Activated CD8-positive, alpha-beta memory T cell treated with anti-CD3 and anti-CD28 coated beads for 24 hours (primary cell): ENCODE measurements around the gene TRMU.
A peak's percentile ranks its signal among the peaks of the same experiment; 100 is the strongest.

ENCODE experiments used
- DNase-seq: peaks from one replicate; pipeline ENCODE4 v3.0.0-alpha.2; 2020

The TRMU gene

DNA sequence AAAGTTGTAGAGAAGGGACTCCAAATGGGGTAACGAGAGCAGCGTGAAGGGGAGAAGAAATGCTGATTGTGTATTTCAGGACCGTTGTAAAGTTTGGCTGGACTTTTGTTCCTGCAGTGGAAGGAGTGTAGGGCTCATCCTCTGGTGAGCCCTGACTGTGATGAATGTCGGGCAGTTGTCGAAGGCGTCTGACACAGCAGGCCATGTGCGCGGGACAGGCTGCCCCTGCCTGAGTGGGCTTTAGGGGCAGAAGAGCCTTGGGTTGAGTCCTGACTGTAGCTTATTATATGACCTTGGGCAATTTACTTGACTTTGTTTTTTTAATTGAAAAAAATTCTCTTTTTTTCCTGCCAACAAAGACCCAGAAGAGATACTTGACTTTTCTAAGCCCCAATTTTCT, 3.1 kb downstream of the TRMU start:
- no peak for DNase-seq

DNA sequence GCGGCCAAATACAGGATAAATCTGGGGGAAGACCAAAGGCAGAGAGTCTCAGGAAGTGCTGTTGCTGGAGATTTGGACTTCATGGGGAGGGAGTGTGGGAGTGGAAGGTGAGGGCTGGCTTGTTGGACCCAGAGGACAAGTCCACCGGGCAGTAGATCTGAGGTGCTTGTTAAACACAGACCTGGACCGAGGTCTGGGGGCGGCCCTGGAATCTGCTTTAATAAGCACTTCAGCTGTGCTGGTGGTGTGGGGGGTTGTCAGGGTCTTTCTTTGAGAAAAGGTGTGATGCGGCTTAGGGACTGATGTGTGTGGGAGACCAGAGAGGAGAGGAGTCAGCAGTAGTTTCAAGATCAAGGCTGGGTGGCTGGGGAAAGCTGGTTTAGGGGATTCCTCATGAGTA, 4.4 kb downstream of the TRMU start:
- DNase-seq: no peak

DNA sequence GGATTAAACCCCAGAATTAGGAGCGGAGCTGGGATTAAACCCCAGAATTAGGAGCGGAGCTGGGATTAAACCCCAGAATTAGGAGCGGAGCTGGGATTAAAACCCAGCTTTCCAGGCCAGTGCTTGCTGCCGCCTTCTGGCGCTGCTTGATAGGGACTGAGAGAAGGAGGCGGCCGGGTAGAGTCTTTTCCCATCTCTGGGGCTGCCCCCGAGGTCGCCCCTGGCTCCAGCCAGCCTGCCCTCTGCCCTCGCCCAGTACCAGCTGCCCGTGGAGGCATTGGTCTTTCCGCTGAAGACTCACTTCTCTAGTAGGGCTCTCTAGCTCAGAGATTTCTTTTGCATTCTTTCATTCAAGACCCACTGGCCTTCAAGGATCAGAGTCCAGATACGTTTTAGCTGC, 5.2 kb downstream of the TRMU start:
- DNase-seq: no peak

DNA sequence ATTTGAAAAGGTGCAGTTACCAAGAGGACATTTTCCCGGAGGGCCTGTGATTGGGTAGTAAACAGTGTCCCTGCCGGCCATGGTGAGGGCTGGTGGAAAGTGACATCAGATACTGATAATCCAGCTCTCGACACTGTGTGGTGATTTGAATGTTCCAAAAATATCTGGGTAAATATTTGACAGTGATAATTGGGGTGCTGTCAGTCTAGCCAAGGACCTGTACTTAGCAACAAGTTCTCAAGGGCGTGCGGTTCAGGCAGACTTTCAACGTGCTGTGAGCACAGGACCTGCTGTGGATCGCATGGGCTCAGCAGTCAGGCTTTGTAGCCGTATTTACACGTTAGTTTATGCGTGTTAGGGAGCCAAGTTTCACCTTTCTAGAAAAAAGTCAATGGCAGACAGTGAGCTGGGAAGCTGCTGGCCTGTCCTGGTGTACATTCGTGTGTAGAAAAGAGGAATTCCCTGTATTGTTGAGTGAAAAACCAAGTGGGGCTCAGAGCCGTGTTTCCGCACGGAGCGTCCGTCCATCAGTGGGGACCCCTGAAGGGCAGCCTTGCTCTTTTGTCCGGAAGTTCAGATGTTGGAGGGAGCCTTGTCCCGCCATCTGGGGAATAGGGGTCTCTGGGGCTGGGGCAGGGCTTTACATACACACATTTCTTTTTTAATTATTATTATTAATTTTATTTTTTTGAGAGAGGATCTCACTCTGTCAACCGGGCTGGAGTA, 11.3 kb downstream of the TRMU start:
- no peak for DNase-seq

DNA sequence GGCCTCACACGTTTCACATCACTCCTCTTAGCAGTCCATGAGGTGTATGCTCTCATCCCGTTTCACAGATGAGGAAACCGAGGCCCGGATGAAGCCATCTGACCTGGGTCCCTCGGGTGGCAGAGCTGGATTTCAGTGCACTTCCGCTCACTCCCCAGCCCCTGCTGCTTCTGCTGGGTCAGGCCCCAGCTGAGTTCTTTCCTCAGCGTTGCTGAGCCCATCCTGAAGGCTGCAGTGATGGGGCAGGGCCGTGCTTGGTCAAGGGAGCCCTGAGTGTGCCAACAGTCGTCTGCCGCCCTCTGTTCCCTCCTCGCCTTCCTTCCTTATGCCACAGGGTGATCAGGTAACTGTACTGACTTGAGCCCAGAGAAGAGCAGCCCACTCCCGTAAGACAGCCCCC, 12.1 kb downstream of the TRMU start:
- DNase-seq: no peak

DNA sequence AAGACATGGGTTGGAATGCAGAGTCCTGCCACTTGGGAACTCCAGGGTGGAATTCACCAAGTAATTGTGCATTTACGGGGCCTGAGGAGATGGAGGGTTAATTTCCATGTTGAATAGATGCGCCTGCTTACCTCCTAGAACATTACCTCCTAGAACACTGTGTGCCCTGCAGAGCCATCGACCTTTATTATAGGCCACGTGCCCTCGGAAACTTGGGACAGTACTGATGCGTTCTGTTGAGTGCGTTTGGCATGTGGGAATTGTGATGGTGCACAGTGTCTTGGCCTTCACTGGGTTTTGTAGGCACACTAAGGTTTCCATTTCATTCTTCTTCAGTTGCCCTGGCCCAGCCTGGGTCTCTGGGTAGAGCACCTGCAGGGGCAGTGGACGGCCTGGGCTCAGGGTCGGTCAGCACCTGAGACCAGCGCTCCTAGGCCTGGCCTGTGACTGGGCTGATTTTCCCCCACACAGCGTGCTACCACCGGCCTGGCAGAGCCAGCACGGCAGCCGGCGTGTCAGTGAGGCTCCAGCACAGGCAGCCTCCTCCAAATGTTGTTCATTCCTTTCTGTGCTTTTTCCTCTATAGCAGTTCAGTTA, 12.7 kb downstream of the TRMU start:
- no peak for DNase-seq

DNA sequence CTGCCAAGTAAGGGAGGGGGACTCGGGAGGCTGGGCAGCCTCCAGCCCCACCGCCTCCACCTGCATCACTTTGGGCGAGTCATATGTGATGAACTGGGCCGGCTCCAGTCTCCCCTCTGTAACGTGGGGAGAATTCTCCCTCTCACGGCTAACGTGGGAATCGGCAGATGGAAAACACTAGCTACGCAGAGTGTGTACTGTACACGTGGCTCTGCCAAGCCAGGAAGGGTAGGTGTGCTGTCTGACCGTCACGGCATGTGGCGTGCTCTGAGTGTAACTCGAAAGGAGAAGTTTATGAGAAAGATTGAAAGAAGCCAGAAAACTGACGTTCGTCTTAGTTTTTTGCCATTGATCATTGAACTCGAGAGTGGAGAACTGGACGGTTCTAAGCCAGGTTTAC, 13.7 kb downstream of the TRMU start:
- DNase-seq: no peak

DNA sequence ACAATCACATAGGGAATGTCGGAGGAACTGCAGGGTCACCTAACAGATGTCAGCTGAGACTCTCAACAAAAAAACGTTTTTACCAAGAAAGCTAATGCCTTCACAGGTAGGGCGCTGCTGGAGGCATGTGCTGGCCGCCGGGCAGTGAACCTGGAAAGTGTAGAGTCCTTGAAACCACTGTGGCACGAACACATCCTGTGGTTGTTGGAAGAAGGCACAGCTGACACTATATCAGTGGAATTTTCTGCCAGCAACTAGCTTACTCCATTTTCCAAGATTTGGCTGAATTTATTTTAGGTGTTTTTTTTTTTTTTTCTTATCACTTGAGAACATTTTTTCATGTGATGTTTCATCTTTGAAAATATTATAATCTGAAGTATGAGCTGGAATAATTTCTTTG, 14.2 kb downstream of the TRMU start:
- no peak for DNase-seq

DNA sequence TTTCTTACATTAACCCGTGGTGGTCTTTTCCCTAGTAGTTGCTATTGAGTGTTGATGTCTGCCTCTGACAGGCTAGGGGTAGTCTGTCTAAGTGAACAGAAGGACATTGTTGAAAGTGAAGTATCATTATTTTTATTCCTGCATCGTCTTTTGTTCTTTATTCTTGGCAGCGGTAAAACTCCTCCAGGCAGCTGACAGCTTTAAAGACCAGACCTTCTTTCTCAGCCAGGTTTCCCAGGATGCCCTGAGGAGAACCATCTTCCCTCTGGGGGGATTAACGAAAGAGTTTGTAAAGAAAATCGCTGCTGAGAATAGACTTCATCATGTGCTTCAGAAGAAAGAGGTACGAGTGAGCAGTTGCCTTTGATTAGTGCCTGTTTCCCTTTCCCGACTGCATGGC, 14.6 kb downstream of the TRMU start:
- no peak for DNase-seq

DNA sequence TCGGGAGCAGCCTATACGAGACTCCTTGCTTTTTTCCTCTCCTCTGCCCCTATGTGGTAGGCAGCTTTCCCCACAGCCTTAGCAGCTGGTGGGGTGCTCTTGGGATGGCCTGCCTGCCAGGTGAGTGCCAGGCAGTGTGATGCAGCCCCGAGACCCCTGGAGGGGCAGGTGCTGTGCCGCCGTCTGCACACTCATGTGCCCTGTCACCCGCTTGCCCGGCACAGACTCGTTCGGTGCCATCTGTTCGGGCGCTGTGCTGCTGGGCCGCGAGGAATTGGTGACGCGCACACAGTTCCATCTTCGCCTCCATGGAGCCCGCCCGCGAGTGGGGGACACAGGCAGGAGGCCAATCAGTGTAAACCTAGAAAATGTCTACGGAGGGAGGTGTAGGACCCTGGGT, 15.1 kb downstream of the TRMU start:
- no peak for DNase-seq

DNA sequence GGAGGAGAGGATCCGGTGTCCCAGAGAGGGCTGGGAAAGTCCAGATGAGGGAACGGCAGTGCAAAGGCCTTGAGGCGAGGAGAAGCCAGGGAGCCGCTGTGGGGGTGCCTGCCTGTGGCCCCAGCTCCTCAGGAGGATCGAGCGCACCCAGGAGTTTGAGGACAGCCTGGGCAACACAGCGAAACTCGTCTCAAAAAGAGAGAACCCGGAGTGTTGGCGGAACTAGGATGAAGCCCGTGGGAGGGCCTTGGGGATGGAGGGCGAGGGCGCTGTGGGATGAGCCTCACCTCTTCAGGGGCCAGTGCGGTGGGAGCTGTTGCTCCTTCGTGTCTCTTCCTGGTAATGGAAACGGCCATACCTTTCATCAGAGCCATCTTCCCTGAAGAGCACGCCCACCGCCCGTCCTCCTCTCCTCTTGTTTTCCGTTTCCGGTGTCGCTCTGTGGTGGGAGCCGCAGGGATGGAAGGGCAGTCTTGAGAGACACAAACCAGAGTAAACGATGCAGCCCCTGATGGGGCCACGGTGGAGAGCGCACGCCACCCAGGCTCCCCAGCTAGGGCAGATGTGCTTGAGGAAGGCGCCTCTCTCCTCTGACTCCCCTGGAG, 15.7 kb downstream of the TRMU start:
- DNase-seq: no peak

DNA sequence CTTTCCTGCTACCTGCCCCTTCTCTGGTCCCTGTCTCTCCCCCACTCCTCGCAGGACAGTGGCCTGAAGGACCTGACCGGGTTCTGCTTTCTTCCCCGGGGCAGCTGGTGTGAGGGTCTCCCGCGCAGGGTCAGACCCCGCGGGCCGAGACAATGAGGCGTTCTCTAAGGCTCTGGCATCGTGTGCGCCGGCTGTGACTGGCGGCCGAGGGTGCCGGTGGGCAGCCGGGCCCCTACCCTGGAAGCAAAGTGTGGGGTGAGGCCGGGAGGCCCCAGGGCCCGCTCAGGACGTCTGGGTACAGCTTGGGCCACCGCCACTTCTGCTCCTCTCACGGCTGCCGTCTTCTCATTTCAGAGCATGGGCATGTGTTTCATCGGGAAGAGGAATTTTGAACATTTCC, 16.3 kb downstream of the TRMU start:
- DNase-seq: no peak

DNA sequence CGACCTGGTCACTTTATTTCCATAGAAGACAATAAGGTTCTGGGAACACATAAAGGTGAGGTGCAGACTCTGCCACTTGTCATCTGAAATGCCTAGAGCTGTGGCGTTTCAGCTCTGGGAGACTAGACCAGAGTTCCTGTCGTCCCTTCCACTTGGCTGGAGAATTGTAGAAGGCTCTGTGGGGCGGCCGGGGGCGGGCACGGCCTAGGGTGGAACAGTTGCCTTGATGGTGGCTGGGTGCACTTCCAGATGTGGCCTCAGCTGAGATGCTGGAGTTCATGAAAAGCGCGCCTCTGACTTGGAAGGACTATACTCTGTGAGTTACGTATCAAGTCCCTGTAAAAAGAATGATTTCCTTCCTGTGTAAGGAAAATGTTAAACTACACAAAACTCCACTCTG, 16.8 kb downstream of the TRMU start:
- DNase-seq: no peak

DNA sequence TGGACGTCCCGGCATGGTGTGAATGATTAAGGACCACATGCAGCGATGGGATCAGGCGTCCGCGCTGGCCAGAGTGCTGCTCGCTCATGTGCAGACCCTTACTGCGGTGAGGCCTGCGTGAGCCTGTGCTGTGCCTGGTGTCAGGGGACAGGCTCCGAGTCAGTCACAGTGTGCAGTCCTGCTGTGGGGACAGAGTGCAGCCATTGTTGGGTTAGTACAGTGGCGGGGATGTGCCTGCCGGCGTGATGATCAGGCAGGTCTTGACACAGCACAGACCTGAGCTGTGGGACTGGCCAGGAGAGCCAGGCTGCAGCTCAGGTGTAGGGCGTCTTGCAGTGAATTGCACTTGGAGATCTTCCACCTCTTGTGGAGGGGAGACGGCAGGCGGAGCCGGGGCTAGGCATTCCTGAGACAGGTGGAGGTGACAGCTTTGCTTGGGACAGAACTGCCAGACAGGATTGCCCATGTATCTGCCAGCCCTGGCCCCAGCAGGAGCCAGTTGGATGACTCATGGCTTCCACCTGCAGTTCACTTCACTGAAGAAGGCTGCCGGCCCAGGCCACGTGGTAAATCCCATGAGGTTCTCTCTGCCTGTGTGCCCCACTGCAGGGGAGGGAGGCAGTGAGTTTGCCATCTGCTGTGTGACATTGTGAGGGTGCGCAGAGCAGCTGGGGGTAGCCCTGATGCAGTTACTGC, 17.3 kb downstream of the TRMU start:
- DNase-seq: no peak

DNA sequence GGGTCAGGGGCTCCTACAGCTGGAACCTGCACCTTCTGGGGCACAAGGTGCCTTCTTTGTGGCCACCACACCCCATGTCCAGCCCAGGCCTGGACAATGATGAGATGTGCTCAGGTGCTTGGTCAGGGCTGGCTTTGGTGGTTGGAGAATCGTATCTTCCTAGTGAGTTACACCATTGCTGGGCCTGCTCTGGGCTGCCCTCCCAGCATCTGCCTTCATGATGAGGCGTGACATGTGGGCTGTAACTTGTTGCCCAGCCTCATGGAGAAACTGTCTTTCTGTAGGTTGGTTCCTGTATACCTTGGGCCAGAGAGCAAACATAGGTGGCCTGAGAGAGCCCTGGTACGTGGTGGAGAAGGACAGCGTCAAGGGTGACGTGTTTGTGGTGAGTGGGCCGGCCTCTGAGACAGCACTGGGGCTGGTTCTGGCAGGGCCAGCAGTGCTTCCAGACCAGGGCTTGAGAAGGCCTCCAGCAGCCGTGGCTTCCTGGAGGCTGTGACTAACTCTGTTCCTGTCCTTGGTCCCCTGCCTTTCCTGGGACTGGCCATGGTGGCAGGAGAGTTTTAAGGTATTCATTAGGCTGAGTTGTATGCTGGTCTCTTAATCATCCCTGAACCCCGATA, 18.1 kb downstream of the TRMU start:
- DNase-seq: no peak

DNA sequence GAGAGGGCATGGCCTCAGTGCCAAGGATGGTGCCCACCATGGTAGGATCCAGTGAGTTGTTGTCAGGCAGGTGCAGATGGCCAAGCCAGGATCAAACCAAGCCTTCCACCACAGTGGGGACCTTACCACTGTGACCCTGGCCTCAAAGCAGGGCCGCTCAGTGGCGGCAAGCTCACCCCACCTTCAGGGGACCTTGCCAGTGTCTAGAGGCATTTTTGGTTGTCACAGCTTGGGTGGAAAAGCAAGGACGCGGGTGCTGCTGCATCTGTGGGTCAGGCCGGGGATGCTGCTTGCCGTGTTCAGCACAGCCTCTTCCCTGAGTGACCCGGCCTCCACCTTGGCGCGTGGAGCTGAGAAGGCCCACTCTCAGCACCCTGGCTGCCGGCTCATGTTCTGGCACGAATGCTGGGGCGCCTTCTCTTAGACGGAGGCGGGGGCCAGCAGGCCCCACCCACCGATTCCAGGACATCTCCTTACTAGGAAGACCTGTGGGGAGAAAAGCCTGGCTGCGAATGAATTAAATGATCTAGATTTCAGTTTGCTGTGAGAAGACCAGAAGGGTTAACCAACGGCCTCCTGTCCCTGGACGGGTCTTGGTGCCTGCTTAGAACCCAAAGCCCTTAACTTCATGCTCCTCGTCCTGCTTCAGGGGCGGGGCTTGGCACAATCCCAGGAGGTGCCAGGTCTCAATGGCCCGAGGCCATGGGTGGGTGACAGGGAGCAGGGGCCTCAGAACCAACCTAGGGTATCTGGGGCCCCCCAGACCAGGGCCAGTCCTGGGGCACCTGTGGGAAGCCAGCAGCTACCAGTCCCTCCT, 18.9 kb downstream of the TRMU start:
- DNase-seq: no peak

DNA sequence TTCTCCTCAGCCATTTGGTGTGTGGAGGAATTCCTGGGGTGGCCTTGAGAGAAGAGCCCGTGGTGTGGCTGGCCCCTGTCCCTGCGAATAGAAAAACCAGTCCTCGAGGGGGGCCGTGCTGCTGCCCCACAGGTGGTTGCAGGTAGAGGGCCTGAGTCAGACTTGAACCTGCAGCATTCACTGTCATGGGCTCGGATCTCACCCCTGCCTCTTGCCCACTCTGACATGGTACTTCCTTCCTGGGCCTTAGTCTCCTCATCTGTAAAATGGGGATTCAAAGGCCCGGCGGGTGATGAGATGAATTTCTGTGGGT, 19.4 kb downstream of the TRMU start:
- no peak for DNase-seq

DNA sequence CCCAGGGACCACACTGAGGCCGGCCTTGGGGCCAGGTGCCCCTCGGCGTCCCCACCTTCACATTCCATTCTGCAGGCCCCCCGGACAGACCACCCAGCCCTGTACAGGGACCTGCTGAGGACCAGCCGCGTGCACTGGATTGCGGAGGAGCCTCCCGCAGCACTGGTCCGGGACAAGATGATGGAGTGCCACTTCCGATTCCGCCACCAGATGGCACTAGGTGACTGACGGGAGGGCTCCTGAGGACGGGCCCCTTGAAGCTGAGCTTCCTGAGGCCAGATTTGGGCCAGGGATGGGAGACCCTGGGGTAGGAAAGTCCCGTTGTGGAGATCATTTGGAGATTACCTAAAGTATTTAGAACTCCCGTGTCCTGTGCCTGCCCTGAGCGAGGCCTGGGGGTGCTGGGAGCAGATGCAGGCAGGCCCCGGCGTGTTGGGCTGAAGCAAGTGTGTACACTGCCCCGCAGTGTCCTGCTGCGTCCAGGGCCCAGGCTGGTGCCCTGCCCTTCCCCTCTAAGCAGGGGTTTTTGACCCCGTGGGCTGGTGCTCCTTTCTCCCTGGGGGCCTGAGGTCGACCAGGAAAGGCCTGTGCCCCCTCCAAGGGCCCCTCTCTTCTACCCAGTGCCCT, 20.0 kb downstream of the TRMU start:
- peak; percentile 85 for DNase-seq

DNA sequence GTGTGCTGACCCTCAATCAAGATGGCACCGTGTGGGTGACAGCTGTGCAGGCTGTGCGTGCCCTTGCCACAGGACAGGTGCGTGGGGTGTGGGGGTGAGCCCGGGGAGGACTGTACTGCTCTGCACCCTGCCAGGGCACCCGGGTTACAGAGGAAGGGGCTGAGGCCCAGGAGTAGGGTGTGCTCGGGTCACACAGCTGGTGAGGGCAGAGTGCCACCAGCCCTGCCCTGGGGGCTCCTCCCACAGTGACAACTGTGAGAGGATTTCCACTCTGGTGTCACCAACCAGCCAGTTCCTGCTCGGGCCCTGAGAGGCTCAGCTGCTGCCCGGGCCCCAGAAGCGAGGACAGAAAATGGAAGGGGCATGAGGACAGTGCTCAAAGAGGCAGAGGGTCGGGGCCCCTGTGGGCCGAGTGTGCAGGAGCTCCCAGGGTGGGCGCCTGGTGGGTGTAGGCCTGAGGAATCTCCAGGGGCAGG, 20.5 kb downstream of the TRMU start:
- DNase-seq: no peak

DNA sequence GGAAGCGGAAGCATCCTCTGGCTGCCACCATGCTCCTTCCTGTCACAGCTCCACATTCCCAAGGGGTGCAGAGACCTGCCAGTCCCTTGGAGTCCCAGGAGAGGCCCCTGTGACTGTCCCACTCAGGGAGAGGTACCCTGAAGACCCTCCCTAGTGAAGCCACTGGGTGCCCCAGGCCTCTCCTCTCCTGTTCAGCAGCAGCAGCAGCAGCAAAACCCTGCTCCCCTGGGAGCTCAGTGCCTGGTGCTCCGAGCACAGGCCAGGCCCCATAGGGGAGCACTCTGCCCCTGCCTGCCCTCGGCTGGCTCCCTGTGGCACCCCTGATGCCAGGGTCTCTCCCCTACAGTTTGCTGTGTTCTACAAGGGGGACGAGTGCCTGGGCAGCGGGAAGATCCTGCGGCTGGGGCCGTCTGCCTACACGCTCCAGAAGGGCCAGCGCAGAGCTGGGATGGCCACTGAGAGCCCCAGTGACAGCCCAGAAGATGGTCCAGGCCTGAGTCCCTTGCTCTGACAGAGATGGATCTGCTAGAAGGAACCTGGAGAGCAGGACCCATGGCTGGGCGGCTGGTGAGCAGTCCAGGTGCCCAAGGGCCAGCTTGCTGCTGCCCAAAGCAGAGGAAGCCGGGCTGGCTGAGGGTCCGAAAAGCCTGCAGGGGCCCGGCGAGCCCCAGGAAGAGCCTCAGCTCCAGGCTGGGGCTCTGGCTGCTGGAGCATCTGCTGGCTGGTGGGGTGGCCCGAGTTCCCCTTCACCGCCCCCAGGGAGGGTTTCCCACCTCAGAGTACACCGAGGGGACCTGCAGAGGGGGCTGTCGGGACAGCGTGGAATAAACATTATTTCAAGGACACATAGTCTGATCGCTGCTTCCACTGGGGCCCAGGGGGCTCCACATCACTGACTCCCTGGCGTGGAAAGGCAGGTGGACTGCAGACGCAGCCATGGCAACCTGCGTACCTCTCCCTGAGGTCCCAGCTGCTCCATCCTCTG, 21.3 kb downstream of the TRMU start:
- DNase-seq: no peak
